Measurements from ENCODE around the gene CYTIP.

CYTIP gene

DNA sequence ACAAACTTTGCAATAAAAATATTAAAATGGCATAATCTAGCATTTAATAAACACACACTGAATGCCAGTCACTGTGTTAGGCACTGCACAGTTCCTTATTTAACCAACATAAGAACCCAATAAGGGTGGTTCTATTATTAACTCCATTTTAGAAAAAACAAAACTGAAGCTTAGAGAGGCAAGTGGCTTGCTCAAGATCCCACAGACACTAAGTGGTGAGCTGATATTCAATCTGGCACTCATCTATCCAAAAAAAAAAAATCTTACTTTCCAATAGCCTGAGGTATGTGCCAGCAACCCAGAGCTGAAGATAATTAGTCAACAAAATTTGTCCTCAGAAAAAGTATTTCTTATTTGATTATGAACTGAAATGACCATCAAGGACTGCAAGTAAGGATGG lies 799 bp downstream of the CYTIP start:
- DNase-seq (ENCODE audit: insufficient read length, low spot score) (no peak), FAIRE-seq (no peak)
- TF ChIP-seq, protein P1, sequence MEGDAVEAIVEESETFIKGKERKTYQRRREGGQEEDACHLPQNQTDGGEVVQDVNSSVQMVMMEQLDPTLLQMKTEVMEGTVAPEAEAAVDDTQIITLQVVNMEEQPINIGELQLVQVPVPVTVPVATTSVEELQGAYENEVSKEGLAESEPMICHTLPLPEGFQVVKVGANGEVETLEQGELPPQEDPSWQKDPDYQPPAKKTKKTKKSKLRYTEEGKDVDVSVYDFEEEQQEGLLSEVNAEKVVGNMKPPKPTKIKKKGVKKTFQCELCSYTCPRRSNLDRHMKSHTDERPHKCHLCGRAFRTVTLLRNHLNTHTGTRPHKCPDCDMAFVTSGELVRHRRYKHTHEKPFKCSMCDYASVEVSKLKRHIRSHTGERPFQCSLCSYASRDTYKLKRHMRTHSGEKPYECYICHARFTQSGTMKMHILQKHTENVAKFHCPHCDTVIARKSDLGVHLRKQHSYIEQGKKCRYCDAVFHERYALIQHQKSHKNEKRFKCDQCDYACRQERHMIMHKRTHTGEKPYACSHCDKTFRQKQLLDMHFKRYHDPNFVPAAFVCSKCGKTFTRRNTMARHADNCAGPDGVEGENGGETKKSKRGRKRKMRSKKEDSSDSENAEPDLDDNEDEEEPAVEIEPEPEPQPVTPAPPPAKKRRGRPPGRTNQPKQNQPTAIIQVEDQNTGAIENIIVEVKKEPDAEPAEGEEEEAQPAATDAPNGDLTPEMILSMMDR (IDR thresholded peaks at IDR 0.05; ENCODE audit: insufficient read depth, missing control alignments), result no peak

DNA sequence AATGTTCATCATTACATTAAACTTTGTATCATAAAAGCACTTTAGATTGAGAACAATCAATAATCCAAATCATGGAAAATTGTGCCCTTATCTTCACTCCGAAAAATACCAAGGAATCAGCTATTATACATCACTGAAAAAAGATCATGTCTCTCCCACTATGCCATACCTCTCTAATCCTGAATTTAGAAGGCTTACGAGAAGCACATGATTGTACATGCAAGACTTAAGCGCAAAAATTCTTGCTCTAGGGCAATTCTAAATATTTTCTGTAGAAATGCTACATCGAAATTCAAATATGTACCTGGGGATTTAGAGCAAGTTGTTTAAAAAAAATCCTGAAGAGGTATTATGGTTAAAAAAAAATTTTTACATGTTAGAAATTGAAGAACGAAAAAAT lies 1.3 kb downstream of the CYTIP start:
- FAIRE-seq (no peak), DNase-seq (ENCODE audit: insufficient read length, low spot score) (no peak)
- TF ChIP-seq, protein P1 (IDR thresholded peaks at IDR 0.05; ENCODE audit: insufficient read depth, missing control alignments), result no peak

DNA sequence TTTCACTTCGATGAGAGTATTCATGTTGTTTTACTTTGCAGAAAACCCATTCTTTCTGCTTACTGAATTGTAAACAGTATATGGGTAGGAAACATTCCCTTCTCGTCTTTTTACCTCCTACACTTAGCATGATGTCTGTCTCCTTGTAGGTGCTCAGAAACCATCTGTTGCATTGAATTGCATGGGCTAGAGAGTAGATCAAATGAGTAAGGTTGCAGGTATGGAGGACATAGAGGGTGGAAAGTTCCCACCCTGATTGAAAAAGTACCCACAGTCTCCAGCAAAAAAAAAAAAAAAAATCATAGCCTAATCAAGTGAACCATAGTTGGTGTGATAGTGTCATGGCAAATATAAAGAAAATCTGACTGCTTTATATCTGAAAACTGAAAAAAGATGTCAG lies 1.7 kb downstream of the CYTIP start:
- TF ChIP-seq, protein P1 (IDR thresholded peaks at IDR 0.05; ENCODE audit: insufficient read depth, missing control alignments), result no peak
- FAIRE-seq, result no peak

DNA sequence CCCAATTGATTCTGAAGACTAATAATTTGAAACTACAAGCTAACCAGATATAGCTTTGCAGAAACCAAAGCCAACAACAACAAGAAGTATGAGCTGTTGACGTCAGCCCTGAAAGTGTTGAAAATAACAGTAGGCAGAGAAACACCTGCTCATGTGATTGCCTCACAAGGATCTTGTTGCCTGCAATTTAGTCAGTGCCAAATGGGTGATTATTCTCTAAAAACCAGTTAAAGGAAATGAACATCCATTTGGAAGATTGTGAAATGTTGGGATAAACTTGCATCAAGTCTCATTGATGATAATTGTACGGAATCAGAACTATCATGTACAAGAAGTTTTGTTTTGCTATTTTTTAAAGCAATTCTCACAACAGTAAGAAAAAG lies 2.8 kb downstream of the CYTIP start:
- FAIRE-seq (no peak), DNase-seq (ENCODE audit: insufficient read length, low spot score) (no peak)
- TF ChIP-seq, protein P1 (IDR thresholded peaks at IDR 0.05; ENCODE audit: insufficient read depth, missing control alignments), result no peak

More for the DNA sequence above, 1.7 kb downstream of the CYTIP start:
- no peak for DNase-seq (ENCODE audit: insufficient read length, low spot score)

DNA sequence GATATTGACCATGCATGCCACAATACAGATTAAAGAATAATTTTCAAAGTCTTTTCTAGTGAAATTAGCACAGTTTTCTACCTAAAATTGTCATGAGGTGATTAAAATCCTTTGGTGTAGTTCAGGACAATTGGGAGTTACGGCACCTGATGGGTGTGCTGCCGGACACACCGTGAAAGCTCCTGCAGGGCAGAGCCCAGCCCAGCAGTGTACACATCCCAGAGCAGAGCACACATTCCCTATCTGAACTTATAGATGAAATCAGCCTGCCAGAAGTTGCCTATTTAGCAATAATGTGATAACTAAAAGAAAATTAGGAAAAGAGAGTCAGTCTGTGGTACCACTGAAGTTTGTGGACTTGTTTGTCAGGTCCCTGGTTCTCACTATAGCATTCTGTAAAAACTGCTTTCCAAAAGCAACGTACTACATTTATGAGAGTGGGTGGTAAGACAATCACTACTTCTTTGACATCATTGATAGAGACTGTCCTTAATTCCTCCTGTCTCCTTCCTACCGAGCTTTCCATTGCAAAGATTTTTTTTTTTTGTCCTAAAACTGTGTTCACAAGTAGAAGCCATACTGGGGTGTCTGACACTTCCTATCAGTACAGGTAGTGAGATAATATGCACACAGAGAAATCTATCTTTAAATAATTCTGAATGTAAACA lies 3.4 kb downstream of the CYTIP start:
- DNase-seq (ENCODE audit: insufficient read length, low spot score), result no peak
- FAIRE-seq, result no peak
- TF ChIP-seq, protein P1 (IDR thresholded peaks at IDR 0.05; ENCODE audit: insufficient read depth, missing control alignments), result no peak

DNA sequence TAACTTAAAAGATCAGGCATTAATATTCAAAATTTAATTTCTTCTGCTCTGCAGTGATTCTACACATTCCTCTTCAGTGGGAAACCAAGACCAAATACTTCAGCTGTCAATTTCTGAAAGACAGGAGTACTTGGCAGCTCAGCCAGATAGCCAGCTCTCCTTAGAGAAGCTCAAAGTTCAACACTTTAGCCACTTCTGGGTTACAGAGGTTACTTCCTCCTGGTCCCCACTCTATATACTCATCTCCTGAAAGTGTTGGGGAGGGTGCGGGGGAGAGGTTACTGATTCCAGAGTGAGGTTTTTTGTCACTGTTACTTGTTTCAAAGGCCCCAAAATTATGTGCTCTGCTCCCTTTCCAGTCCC lies 4.1 kb downstream of the CYTIP start:
- TF ChIP-seq, protein P1 (IDR thresholded peaks at IDR 0.05; ENCODE audit: insufficient read depth, missing control alignments), result no peak
- DNase-seq (ENCODE audit: insufficient read length, low spot score) (no peak), FAIRE-seq (no peak)

DNA sequence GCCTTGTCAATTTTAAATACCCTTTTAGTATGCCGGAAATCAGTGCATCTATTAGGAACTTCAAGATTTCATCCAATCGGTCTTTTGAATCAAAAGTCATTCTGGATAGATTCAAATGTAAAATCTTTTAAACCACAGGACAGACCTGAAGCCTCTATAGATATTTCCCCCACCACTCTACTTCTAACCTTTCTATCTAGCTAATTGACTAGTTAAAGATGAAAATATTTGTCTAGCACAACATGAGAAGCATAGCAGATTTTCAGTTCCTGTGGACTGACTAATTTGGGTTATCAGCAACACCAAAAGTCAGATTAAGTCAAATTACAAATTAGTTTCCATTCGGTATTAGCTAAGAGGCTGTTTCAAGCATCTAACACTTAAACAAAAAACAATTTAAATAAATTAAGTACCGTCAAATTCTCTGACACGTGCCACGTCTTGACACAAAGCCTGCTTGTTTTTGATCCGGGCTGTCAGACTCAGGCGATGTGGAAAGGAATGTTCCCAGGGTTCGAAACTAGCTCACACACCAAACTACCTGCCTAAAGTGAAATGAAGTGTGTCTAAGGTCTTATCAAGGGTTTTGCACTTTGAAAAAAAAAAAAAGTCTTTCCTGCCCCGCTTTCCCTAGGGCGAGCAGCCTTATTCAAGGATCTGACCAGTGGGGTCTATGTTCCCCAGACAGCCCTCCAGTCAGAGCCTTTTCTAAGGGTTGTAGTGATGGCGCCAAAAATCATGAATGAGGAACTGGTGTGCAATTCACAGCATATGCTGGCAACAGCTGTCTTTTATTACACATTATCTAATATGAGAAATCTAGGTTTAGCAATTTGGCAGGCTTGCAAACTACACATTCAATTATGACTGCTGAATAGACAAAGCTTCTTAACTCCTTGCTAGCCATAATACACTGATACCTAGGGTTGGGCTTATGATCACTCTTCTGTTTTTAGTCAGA lies 4.7 kb downstream of the CYTIP start:
- no peak for DNase-seq (ENCODE audit: insufficient read length, low spot score)
- FAIRE-seq, result no peak
- TF ChIP-seq, protein P1 (IDR thresholded peaks at IDR 0.05; ENCODE audit: insufficient read depth, missing control alignments), result no peak

Measured in D721Med (cell line).